Superior temporal gyrus (tissue), 1 donor: ENCODE results near the gene OTUB2.

Source experiments
- DNase-seq: peaks from one replicate; pipeline ENCODE4 v3.0.0-alpha.2; 2016; ENCODE audit errors: extremely low spot score

The OTUB2 gene

DNA sequence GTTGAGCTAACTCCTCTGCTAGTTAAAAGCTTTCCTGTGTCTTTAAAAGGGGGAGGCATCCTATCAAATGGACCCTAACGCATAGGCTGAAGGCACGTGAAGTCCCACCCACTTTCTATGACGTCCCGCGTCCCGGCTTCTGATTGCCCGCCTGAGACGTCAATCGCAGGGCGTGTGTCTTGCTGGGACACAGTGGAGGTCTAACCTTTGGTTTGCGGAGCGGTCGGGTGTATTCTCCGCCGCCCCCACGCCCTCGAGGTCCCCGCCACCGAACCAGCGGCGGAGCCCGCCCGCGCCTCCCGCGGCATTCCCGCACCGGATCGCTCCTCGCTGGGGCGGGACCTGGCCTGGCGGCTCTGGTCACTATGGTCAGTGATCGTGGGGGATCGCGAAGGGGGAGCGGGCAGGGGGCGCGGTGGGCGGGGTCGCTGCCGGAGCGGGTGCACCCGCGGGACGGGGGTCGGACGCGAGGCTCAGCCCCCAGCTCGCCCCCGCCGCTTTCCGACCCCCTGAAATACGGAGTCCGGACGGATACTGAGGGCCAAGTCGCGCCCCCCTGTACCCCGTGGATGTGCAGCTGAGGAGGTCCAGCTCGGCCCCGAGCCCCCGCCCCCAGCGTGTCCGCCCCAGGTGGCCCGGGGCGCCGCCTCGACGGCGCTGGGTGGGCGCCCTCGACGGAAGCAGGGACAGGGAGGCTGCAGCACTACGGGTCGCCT lies at the start of gene OTUB2:
Gene OTUB2 (plus strand): TSS at position 168 of the 716 bp plus-strand sequence. CDS start 198 bp downstream, at position 366.
- DNase-seq: peak; percentile 100

DNA sequence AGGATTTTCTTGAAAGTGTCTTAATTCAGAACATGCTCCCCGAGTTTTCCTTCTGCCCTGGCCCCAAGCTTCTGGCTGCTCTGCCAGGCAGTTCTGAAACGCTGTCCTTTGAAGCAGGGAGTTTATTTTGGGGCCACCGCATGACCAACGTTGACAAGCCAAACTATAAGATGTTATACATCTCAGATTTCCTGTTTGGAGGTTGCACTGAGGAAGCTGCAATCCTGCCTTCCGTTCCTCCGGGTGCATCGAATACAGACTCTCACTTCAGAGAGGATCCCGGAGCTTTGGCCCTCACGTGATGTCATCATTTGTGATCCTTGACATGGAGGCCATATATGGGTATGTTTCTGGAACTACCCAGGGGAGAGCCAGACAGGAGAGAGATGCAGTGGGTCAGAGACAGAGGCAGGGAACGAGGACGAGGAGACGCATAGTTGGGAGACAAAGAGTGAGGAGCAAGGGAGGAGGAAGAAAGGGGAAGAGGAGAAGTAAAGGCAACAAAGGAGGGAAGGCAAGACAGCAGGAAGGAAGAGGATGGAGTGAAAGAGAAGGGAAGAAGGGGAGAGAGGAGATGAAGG lies 49.6 kb upstream of the OTUB2 start, which contains the start of gene ASB2:
Gene ASB2 (minus strand): TSS at position 94 of the 581 bp plus-strand sequence. CDS start 12,031 bp downstream, outside the sequence.
- no peak for DNase-seq

GRCh38 chr14:93977171-93977570 lies 49.0 kb upstream of the OTUB2 start:
- DNase-seq: no peak

DNA sequence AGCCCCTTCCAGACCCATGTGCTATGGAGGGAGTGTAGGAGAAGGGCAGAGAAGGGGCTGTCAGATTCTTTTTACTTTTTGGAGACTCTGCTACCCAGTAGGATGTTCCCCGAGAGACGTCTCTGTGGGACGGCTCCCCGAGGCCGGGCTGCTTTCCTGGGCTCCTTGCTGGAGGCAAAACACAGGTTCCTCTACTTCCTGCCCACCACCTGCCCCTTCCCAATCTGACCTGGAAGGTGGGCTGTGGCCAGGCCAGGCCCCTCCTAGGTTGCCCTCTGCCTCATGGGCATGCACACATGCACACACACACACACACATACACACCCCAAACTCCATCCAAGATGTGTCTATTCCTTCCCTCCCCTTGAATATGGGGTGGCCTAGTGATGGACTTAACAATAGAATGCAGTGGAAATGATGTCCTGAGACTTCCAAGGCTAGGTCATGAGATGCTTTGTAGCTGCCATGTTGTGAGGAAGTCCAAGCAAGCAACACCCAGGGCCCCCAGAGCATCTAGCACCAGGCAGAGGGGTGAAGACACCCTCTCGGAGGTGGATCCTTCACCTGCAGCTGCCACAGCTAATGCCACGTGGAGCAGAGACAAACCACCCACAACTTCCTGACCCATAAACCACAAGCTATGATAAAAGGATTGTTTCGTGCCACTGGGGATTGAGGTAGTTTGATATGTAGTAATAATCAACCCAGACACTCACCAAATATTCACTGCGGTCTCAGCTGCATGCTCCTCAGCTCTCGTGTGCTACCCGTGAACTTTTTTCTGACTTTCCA lies 48.2 kb upstream of the OTUB2 start:
- DNase-seq: no peak

DNA sequence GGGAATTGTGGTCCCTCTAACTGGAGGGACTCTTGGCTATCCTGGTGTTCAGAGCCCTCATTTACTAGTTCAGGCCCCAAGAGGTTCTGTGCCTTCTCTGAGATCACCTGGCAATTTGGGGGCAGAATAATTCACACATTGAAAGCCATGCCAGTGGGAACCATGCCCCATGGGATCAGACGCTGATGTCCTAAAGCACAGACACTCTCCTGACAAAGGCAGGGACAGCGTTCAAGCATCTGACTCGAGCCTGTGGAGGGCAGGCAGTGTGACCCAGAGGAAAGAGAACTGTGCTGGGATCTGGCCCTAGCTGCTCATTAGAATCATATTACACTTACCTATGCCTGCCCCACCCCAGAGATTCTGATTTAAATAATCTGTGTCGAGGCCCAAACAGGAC lies 47.4 kb upstream of the OTUB2 start:
- DNase-seq: no peak

DNA sequence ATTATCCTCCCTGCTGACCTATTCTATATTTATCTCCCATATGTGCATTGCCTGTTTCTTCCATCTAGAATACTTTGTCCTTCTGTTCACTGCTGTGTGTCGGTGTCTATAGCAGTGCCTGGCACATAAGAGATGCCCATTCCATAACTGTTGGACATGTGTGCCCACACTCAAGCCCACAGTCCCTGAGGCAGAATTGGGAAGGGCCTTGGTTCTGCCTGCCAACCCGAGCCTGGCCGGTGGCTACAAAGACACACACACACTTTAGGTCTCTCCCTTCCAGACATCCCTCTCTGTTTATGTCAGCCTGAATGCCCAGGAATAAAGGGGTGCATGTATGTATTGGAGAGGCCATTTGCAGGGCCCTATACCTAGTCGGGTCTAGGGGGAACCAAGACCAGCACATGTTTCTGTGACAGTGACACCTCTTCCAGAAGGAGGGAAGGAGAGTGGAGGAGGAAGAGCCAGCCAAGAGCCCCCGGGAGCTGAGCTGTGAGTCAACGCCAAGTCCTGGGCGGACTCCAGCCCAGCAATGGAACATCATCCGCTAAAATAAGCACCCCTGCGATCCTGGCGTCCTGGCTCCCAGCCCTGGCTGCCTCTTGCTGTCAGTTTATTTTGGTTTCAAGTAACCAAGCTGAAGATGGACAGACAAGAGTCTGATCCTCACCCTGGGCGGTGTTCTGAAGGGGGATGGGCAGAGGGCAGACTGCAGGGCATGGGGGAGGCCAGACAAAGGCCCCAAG lies 45.5 kb upstream of the OTUB2 start:
- peak; percentile 49 for DNase-seq

DNA sequence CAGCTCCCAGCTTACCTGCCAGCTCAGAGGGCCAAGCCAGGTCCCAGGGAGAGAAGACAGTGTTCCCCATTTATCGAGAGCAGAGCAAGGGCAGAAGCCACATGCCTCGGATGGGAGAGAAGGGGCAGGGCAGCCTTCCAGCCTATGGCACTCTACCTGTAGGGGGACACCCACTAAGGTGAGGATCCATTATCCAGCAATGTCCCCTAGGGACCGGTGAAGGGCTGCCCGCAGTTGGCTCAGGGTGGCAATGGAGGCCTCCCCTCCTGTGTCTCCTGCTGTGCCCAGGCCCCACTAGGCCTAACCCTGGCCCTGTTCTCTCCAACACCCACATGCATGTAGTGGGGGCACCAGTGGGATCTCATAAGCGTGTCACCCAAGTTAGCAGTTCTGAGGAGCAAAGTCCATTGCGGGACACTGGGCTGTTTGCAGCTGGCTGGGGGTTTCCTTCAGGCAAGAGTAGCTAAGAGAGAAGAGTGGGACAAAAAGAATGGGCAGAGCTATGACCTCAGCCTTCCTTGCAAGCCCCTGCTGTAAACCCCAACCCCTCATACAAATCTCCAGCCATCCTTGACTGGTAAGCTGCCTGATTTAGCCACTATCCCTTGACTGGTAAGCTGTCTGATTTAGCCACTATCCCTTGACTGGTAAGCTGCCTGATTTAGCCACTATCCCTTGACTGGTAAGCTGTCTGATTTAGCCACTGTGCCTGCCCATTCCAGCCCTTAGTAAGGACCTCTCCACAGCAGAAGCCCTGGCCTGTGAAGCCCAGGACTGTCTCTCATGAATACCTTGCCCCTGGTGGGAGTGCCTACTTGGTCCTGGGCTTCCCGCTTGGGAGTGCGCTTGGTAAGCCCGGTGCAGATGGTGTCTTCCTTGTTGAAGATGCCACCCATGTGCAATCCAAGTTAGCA lies 44.6 kb upstream of the OTUB2 start:
- no peak for DNase-seq

DNA sequence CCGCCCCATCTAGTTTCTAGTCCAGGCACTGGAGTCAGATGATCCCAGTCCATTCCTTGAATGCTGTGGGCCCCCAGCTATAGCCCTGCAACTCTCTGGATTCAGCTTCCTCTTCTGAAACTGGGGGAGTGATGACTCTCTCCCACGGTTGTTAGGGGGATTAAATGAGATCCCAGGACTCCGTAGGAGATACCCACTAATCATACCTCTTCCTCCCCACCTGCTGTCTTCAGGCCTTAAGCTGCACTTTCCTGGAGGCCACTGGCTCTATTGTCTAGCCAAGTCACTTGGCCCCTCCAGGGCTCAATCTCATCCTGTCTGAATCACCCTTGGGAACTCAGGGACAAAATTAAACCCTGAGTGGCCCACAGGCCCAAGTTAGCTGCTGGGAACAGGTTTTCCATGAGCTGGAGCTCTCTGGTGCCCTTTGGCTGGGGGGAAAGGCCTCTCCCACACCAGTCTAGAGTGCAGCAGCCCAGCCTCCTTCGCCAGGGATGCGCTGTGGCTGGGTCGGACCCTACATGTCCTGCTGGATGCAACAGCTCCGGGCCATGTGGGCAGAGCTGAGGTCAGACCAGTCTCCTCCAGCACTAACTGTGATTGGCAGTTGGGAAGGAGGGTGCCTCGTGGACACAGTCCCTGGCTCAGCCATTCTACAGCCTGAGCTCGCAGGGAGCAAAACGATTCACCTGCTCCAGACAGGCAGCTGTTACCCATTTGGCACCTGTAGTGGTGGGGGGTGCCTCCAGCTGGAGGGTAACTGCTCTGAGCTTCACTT lies 43.7 kb upstream of the OTUB2 start:
- DNase-seq: no peak

- DNase-seq: no peak
Measured at GRCh38 chr14:93984070-93984469, 42.1 kb upstream of the OTUB2 start.

GRCh38 chr14:93984987-93985410 lies 41.1 kb upstream of the OTUB2 start:
- peak; percentile 81 for DNase-seq

DNA sequence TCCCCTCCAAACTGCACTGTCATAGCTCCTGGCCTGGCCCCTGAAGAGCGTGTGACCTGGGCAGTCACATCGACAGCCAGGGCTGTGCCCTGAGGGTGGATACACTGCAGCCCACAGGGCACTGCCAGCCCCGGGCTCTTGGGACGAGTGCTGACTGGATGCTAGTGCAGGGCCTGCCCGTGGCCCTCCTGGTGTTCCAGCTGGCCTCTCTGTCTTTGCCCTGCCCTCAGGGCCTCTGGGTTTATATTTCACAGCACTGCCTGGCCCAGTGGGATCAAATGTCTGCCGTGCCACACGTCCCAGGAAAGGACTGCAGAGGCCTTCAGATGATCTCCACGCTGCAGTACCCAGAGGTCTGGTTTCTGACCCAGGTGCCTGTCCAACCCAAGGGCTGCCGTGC lies 39.2 kb upstream of the OTUB2 start:
- DNase-seq: no peak

DNA sequence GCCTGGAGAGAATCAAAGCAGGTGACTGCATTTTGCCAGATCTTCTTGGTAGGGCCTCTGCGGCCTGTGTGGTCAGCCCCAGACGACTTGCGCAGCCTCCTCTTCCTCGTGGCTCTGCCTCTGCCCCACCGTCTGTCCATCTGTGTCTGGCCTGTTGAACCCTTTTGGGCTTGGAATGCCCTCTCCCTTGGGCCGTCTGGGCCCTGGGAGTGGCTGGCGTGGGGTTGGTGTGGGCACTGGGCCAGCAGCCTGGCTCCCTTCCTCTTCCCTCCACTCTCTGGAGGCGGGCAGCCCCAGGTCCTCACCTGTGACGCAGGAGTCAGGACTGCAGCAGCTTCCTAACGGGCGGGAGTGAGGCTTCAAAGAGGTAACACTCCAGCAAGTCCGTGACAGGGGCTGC lies 38.8 kb upstream of the OTUB2 start:
- DNase-seq: no peak

- DNase-seq: no peak
Measured at GRCh38 chr14:93987815-93988476, 38.2 kb upstream of the OTUB2 start.

DNA sequence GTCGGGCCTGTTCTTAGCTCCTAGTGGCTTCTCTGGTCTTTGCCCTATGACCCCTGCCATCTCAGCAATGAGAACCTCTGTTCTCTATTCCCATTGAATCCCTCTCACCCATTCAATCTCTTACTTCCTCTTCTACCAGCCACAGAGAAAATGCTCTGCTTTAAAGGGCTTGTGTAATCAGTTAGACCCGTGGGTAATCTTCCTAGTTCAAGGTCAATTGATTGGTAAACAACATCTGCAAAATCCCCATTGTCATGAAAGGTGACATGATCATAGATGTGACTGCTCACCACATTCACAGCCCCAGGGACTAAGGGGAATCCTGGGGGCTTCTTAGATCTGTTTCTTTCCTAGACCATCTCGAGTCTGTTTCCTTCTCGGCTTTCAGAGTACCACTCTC lies 36.2 kb upstream of the OTUB2 start:
- no peak for DNase-seq

DNA sequence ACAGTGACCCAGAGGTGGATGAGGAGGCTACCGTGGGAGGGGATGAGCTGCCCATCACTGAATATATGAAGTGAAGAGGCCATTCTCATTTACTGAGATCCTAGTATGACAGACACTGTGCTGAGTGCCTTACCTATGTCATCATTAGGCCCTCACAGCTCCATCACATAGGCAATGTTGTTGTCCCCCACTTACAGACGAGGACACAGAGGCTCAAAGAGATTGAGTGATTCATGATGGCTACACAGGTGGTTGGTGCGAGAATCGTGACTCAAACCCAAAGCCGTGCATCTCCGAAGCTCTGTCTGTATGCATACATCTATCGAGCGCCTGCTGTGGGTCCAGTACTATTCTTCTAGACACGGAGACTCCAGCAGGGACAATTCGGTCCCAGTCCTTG lies 34.9 kb upstream of the OTUB2 start:
- DNase-seq: no peak

DNA sequence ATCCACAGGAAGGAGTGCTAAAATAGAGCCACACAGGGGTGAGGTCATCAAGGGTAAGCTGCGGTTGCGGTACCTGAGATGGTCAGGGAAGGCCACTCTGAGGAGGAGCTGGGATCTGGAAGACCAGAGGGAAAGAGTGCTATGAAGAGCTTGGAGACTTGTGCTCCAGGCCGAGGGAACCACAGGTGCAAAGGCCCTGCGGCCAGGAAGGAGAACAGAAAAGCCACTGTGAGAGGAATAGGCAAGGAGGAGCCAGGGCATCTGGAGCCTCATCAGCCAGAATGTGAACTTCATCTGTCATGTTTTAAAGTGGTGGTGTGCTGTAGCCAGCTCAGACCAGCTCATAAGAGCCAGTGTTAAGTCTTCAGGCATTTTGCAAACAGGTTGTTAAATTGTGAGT lies 34.5 kb upstream of the OTUB2 start:
- no peak for DNase-seq

DNA sequence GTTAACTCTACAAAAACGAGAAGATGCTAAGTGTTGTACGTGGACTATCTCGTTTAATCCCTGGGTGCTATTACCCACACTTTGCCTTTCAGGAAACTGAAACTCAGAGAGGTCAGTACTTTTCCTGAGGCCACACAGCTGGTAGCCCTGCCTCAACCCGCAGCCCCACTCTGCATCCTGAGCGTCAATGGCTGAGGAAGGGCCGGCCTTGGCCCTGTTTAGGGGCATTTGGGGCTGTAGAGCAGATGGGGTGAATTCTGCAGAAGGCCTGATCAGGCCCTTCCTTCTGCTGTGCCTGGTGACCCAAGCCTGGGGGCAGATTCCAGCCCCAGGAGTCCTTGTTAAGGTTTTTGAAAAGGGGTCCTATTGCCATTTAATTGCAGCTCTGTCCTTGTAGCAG lies 32.8 kb upstream of the OTUB2 start:
- DNase-seq: no peak

GRCh38 chr14:93994919-93995682 lies 31.0 kb upstream of the OTUB2 start:
- peak; percentile 51 for DNase-seq
